MCF 10A (cell line): ENCODE measurements around the gene DUOXA1. TPM values are rescaled to one million over a fixed set of nuclear protein-coding genes. Genes with fewer than 3 reads are reported as not detected.

Experiments used
- BruUV-seq: library from RNA; stranded (reverse); fragments of 400-500 nt; replicated peaks from 2 replicates; lab custom pipeline; 2021; lab: Mats Ljungman, UMichigan
- CTCF ChIA-PET: fragments of 300-600 bp; sonication (Branson Sonifier 250); formaldehyde crosslinking; extraction: SDS; loops from one replicate; lab custom pipeline; 2021; ENCODE audit warnings: antibody characterized with exemption, inconsistent platforms; lab: Yijun Ruan, JAX
- POLR2A ChIA-PET: fragments of 300-600, 350-650 bp; sonication (Branson Sonifier 250); formaldehyde crosslinking; extraction: SDS; loops from one replicate; lab custom pipeline; 2020; ENCODE audit warnings: antibody characterized with exemption, inconsistent platforms; lab: Yijun Ruan, JAX
- DNase-seq: peaks from one replicate; pipeline ENCODE4 v3.0.0-alpha.2; 2018; ENCODE audit not compliant: unreplicated experiment
- H3K27ac Mint-ChIP-seq: one replicate; pipeline ENCODE4 v1.8.0; 2022; ENCODE audit warnings: mild to moderate bottlenecking, low read depth, mixed read lengths; ENCODE audit not compliant: unreplicated experiment
- H3K27me3 Mint-ChIP-seq: one replicate; pipeline ENCODE4 v1.8.0; 2022; ENCODE audit warnings: mixed read lengths; ENCODE audit not compliant: insufficient read depth, unreplicated experiment
- H3K36me3 Mint-ChIP-seq: one replicate; pipeline ENCODE4 v1.8.0; 2022; ENCODE audit warnings: mild to moderate bottlenecking, moderate library complexity, mixed read lengths; ENCODE audit not compliant: insufficient read depth, unreplicated experiment
- H3K4me1 Mint-ChIP-seq: one replicate; pipeline ENCODE4 v1.8.0; 2022; ENCODE audit warnings: mixed read lengths; ENCODE audit not compliant: insufficient read depth, unreplicated experiment
- H3K4me3 Mint-ChIP-seq: one replicate; pipeline ENCODE4 v1.8.0; 2022; ENCODE audit warnings: mild to moderate bottlenecking, moderate library complexity, mixed read lengths; ENCODE audit not compliant: unreplicated experiment
- H3K9me3 Mint-ChIP-seq: one replicate; pipeline ENCODE4 v1.8.0; 2022; ENCODE audit warnings: mixed read lengths; ENCODE audit not compliant: unreplicated experiment
- intact Hi-C: fragments of 100-400 bp; cut with micrococcal nuclease; formaldehyde crosslinking; loops from 2 replicates; pipeline ENCODE4 v1.14.1; 2022
- total RNA-seq: library from RNA; stranded (reverse); gene quantifications from 2 replicates; pipeline ENCODE4 v1.2.3, GENCODE V29; 2022
- TF ChIP-seq, protein P1 (sequence below): fragments of 200-600 bp; IDR thresholded peaks from one replicate; pipeline ENCODE4 v1.8.0; 2022; ENCODE audit warnings: antibody characterized with exemption, mild to moderate bottlenecking; ENCODE audit not compliant: unreplicated experiment

The DUOXA1 gene
- total RNA-seq, 1 experiment from 2014 or later = 1.3 TPM

- no TSS peak for BruUV-seq
- no peak for DNase-seq
- CTCF ChIA-PET = interaction anchor here (1.2 to 3.9 kb wide), 4 partner anchors 17 to 28 kb away, joined by 7 to 17 read pairs (median 7); no protein-coding TSS in a partner anchor
- POLR2A ChIA-PET = interaction anchor here (0.7 to 1.0 kb wide), 4 partner anchors 10 to 133 kb away, joined by 3 to 6 read pairs (median 3); no protein-coding TSS in a partner anchor
- TF ChIP-seq, protein P1, sequence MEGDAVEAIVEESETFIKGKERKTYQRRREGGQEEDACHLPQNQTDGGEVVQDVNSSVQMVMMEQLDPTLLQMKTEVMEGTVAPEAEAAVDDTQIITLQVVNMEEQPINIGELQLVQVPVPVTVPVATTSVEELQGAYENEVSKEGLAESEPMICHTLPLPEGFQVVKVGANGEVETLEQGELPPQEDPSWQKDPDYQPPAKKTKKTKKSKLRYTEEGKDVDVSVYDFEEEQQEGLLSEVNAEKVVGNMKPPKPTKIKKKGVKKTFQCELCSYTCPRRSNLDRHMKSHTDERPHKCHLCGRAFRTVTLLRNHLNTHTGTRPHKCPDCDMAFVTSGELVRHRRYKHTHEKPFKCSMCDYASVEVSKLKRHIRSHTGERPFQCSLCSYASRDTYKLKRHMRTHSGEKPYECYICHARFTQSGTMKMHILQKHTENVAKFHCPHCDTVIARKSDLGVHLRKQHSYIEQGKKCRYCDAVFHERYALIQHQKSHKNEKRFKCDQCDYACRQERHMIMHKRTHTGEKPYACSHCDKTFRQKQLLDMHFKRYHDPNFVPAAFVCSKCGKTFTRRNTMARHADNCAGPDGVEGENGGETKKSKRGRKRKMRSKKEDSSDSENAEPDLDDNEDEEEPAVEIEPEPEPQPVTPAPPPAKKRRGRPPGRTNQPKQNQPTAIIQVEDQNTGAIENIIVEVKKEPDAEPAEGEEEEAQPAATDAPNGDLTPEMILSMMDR = no peak
- Mint-ChIP-seq H3K4me3 (no peak overlapping the region), H3K27me3 (no peaks in the 10 kb centered on the region), H3K36me3 (peaks cover 9% of the 10 kb centered on the region), H3K27ac (no peak overlapping the region), H3K9me3 (no peaks in the 10 kb centered on the region), H3K4me1 (peaks cover 19% of the 10 kb centered on the region)
- intact Hi-C loops = no loop called here
Measured at GRCh38 chr15:45146405-45146804, 16.7 kb upstream of the DUOXA1 start.

GRCh38 chr15:45144775-45145174 lies 15.1 kb upstream of the DUOXA1 start:
- intact Hi-C loops = no loop called here
- Mint-ChIP-seq H3K36me3 (peaks cover 14% of the 10 kb centered on the region), H3K9me3 (no peaks in the 10 kb centered on the region), H3K27ac (no peak overlapping the region), H3K4me3 (no peak overlapping the region), H3K4me1 (peaks cover 19% of the 10 kb centered on the region), H3K27me3 (no peaks in the 10 kb centered on the region)
- no TSS peak for BruUV-seq
- POLR2A ChIA-PET = interaction anchor here (0.5 kb wide), 1 partner anchor 856 kb away, joined by 3 read pairs; the partner anchor contains the start of gene GOLM2
- TF ChIP-seq, protein P1 = no peak
- CTCF ChIA-PET = interaction anchor here (0.6 to 1.9 kb wide), 5 partner anchors 18 to 247 kb away, joined by 3 to 7 read pairs (median 5); no protein-coding TSS in a partner anchor
- no peak for DNase-seq

GRCh38 chr15:45143946-45144345 lies 14.3 kb upstream of the DUOXA1 start:
- no peak for DNase-seq
- ChIA-PET POLR2A (no interaction called here), CTCF (interaction anchor here (1.0 to 1.4 kb wide), 3 partner anchors 17 to 26 kb away, joined by 4 to 7 read pairs (median 5); no protein-coding TSS in a partner anchor)
- Mint-ChIP-seq H3K27ac (no peak overlapping the region), H3K9me3 (no peaks in the 10 kb centered on the region), H3K36me3 (peaks cover 14% of the 10 kb centered on the region), H3K4me1 (peaks cover 16% of the 10 kb centered on the region), H3K27me3 (no peaks in the 10 kb centered on the region), H3K4me3 (no peak overlapping the region)
- no TSS peak for BruUV-seq
- TF ChIP-seq, protein P1 = no peak
- intact Hi-C loops = no loop called here

DNA sequence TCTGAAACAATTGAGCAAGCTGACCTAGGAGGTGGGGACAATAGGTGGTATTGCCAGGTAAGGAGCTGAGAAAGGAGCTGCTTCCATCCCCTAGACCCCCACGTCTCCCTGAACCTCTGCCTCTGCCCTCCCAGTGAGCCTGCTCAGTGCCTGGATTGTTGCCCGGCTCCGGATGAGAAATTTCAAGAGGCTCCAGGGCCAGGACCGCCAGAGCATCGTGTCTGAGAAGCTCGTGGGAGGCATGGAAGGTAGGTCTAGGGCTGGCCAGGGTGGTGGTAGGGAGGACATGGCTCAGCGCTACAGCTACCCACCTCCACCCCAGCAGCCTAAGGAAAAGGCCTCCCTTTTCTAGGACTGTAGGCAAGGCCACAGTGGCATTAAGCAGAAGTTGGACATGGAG lies 13.4 kb upstream of the DUOXA1 start:
- Mint-ChIP-seq H3K4me3 (no peak overlapping the region), H3K27me3 (no peaks in the 10 kb centered on the region), H3K36me3 (peaks cover 14% of the 10 kb centered on the region), H3K9me3 (no peaks in the 10 kb centered on the region), H3K4me1 (peaks cover 7% of the 10 kb centered on the region), H3K27ac (no peak overlapping the region)
- CTCF ChIA-PET = interaction anchor here (2.0 to 2.1 kb wide), 2 partner anchors 16 to 20 kb away, joined by 6 to 13 read pairs; no protein-coding TSS in a partner anchor
- POLR2A ChIA-PET = interaction anchor here (0.5 kb wide), 1 partner anchor 404 kb away, joined by 5 read pairs; no protein-coding TSS in a partner anchor
- no peak for DNase-seq
- BruUV-seq = no TSS peak
- intact Hi-C loops = no loop called here
- TF ChIP-seq, protein P1 = no peak
